GM21526 (cell line): ENCODE data around the gene CDYL.

Source experiments
- ATAC-seq: cut with Tn5 transposase; IDR thresholded peaks from one replicate; pipeline ENCODE4 v1.9.1; 2021; ENCODE audit warnings: moderate library complexity; ENCODE audit not compliant: unreplicated experiment, low FRiP score

Gene CDYL

DNA sequence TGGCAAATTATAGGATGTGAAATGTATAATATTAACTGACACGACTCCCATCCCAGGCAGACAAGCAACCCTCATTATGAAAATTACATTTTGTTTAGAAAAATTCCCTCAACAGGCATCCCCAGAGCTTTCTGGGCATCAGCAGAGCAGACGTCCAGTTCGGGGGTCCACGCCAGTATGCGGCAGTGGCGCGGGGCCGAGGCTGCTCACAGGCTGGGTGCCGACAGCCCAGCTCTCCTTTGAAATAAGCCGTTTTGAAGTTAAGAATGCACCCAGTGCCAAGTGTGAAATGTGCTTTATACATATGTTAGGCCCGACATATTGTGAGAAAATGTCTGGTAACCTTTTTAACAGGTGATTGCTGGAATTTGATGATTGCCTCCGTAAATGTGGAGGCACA lies 177.2 kb downstream of the CDYL start:
- no peak for ATAC-seq

DNA sequence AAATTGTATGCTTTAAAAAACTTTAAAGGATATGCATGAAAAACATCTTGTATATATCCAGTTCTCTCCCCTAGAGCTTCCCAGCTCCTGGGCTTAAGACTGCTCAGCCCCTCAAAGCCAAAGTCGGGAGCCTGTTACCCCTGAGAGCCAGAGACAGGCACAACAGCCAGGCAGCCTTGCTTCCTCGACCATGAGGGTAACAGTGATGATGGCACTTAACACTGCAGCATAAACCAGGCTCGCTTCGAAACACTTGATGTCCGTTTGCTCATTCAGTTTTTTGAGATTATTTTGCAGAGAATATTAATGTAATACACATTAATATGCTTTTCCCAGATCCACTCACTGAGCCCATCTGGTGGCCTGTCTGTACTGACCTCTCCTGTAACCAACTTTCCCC lies 180.4 kb downstream of the CDYL start:
- no peak for ATAC-seq

DNA sequence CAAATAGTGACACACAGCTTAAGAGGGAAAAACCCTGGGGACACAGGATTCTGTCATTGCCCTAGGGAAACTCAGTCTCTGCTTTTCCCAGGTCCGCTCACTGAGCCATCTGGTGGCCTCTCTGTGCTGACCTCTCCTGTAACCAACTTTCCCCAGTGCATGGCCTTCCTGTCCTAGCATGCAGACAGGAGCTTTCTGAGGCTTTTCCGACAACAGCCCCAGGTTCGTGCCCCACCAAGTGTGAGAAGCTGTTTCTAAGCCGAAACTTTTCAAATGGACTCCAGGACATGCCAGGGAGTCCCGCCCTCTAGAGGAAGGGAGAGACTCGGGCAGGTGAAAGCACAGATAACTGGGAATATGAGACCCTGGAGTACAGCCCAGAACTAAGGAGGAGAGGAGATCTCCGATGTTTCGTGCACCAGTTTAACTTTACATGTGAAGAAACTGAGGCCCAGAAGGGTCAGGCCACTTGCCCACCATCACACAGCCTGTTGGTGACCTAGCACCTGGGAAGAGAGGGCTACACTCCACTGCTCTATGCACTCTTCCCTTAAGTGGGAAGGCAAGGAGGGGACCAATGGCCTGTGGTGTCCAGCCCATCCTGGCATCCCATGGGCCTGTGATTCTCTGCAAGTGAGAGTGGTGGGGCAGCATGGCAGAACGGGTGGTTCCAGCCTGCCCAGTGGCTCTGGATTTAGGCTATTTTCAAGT lies 181.5 kb downstream of the CDYL start:
- no peak for ATAC-seq

DNA sequence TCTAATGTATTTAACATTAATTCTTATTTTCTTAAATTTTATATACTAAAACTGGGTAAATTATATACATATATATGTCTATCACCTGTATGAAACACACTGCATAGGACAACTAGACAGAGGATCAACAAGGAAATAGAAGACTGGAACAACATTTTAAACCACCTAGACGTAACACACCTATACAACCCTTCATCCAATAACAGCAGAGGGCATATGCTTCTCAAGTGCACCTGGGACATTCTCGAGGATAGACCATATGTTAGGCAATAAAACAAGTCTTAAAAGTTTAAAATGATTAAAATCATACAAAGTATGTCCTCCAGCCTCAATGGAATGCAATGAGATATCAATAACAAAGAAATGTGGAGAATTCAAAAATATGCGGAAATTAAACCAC lies 182.4 kb downstream of the CDYL start:
- no peak for ATAC-seq

DNA sequence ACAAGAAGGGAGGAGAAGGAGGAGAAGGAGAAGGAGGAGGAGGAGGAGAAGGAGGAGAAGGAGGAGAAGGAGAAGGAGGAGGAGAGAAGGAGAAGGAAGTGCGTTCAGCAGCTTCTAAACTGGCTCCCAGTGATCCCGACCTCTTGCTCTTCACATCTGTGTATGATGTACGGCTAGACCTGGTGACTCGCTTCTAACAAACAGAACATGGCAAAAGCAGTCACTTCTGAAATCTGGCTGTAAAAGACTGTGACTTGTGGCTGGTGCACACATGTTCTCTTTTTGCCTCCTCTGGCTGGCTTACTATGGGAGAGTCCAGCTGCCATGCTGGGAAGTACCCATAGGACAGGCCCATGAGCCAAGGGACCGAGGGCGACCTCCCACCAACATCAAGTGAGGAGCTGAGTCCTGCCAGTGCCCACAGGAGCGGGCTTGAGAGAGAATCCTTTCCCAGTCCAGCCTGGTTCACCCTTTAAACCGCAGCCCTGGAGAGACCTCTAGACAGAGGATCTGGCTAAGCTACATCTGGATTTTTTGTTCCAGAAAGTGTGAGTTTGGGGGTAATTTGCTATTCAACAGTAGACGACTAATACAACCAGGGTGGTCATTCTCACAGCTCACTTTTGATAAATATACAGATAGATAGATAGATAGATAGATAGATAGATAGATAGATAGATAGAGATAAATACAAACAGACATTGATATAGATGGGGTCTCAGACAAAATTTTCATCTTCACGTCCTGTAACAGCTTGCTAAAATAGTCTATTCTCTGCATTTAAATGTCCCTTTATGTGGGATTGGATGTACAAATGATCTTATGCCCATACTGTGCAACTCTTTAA lies 185.3 kb downstream of the CDYL start:
- no peak for ATAC-seq

DNA sequence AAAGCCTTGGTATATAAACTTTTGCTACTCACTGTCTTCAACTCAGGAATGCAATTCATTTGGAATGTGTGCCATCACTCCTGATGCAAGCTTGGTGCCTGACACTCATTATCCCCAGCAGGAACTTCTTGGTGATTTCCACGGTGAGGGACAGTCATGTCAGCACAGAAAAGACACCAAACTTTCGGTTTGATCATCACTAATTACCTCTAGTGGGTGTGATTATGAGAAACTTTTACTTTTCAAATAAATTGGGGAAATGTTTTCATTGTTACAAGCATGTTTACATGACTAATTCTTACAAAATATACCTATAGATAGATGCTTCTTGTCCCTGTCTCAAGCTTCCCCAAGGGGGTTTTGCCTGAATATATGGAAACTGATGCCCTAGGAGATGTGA lies 186.7 kb downstream of the CDYL start:
- ATAC-seq: no peak

DNA sequence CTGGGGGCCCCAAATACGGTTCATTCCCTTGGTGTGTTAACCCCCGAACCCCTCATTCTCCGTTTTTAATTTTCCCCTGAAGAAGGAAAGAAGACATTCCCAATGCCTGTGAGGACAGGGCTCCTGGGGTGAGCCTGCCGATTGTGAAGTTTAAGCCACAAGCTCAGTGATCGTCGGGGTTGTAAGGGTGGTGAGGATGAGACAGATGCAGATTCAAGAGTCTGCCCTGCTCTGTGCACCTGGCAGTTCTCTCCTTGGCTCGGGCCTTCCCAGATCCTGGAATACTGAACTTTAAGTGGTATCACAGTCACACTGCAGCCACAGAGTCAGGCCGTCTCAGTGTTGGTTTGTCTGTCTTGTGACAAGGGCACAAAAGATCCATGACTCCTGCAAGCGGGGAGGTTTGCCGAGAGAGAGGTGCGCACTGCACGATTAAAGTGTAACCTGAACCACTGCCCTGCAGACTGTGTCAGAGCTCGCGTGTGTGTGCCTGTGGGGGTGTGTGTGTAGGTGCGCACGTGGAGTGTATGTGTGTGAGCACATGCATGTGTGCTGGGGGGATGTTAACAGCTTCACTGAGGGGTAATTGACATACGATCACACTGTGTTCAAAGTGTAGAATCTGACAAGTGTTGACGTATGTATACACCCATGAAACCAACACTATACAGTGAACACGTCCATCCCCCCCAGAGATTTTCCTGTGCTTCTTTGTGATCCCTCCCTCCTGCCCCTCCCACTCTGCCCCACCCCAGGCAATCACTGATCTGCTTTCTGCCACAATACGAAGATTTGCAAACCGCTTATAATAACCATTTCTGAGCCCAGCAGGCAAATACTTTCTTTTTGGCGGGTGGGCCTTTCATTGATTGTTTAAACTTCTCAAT lies 188.7 kb downstream of the CDYL start:
- no peak for ATAC-seq

DNA sequence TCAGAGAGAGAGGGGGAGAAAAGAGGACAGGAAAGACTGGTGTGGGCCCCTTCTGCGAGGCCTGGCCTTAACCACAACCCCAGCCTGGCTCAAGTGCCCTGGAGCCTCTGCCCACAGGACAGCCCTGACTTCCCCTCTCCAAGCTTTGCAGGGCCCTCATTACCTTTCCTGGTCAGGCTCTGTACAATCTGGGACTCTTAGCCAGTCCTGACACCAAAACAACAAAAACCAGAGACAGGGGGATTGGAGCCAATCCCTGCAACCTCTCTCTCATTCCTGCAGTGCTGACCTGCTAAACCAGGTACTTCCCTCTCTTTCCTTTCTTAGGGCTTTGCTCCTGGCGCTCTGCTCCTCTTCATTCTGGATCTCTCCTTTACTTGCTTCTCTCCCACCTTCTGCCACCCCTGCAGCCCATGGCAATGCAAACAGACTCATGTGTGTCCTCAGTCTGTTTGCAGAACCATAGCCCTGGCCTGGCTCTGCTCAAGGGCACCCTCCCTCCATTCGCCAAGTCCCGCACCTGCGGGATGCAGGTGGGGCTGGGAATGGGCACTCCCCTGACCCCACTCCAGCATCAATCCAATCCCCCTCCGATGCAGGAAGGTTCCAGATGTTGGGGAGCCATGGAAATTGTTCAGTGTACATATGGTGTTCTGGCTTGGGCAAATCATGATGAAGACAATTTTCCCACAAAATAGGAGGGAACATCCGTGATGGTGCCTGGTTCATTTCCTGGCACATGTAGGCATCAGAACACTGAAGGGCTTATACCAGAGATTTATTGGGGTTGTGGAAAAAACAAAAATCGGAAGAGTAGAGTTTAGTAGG lies 189.6 kb downstream of the CDYL start:
- ATAC-seq: no peak

DNA sequence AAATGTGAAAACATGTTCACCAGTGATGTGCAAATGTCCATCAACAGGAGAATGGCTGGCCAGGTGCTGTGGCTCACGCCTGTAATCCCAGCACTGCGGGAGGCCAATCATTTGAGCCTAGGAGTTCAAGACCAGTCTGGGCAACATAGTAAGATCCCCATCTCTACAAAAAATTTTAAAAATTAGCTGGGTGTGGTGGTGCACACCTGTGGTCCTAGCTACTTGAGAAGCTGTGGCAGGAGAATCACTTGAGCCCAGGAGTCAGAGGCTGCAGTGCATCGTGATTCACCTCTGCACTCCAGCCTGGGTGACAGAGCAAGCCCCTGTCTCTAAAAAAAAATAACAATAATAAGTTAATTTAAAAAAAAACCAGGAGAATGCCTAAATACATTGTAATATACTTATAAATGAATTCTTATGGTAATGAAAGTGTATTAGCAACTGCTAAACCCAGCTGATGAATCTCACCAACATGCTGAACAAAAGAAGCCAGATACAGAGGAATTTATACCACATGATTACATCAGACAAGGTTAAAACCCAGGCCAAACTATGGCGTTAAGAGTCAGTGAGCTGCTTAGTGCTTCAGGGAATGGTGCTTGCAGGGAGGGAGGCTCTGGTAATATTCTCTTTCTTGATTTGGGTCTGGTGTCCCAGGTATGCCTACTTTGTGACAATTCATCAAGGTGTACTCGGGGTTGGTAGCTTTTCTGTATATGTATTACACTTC lies 191.3 kb downstream of the CDYL start:
- ATAC-seq: no peak

DNA sequence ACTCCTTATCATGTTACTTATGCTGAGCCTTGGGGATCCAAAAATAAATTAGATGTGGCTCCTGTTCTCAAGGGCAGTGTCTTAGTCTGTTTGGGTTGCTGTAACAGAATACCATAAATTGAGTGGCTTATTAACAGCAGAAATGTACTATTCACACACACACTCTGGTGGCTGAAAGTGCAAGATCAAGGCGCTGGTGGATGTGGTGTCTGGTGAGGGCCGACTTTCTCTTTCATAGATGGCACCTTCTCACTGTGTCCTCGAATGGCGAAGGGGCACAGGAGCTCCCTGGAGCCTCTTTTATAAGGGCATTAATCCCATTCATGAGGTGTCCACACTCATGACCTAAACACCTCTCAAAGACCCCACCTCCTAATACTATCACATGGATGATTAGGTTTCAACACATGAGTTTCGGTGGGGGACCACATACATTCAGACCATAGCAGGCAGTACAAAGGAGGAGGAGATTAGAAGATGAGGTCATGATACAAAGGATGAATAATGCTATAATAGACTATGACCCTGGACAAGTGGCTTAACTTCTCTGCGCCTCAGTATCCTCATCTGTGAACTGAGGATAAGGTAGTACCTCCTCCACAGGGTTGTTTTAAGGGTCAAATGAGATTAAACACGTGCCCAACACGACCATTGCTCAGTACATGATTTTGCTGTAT lies 193.5 kb downstream of the CDYL start:
- no peak for ATAC-seq

DNA sequence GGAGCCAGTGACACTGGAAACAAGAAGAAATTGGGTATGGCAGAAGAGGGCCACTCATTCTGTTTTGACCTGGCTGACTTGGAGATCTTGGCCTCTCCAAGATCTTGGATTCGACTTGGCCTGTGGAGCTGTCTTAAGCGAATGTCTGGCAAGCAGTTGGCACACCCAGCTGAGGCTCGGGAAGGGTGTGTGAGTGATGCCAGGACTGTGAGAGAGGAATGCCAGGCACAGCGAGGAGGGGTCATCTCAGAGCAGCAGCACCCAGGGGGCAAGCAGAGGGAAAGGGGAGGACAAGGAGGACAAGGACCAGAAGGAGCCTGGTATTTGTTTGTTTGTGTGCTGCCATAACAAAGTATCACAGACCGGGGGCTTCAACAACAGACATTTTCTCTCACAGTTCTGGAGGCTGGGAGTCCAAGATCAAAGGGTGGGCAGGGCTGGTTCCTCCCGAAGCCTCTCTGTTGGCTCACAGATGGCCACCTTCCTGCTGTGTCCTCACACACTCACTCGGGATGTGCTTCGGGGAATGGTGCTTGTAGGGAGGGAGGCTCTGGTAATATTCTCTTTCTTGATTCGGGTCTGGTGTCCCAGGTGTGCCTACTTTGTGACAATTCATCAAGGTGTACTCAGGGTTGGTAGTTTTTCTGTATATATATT lies 194.7 kb downstream of the CDYL start:
- no peak for ATAC-seq

DNA sequence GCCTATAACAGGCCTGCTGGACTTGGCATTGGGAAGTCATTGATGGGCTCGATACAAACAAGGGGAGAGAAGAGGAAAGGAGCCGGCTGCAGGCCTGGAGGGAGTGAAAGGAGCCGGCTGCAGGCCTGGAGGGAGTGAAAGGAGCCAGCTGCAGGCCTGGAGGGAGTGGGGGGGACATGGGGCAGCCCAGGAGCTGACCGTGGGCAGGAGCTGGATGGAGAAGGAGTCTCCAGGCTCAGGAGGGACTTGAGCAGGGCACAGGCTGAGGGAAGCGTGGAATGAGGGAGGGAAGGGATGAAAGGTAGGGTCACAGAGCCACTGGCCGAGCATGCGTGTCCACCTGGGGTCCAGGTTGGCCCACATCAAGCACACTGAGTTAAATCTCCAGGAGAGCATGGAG lies 195.6 kb downstream of the CDYL start:
- no peak for ATAC-seq

DNA sequence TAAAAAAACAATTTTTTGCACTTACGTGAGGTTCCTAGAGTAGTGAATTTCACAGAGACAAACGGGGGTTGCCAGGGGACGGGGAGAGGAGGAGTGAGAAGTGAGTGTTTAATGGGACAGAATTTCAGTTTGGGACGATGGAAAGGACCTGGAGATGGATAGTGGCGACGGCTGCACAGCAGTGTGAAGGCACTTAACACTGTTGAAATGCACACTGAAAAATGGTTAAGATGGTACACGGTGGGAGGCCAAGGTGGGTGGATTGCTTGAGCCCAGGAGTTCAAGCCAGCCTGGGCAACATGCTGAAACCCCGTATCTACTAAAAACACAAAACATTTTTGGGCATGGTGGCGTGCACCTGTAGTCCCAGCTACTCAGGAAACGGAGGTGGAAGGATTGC lies 196.2 kb downstream of the CDYL start:
- ATAC-seq: no peak

DNA sequence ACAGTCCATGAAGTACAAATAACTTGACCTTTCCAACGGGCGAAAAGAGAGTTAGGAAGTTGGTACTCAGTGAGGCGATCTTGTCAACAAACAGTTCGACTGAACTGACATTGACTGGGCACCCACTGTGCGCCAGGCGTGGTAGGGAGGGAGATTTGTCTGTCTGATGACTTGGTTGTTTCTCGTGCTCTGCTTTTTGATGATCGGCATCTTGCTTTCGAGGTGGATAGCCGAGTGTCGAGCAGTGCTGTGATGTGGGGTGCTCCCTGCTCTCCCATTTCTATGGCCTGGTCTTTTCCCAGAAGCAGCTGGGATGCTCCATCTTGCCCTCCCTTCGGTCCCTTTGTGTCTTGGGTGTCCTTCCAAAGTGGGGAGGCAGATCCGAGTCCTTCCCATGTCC lies 197.2 kb downstream of the CDYL start:
- no peak for ATAC-seq

DNA sequence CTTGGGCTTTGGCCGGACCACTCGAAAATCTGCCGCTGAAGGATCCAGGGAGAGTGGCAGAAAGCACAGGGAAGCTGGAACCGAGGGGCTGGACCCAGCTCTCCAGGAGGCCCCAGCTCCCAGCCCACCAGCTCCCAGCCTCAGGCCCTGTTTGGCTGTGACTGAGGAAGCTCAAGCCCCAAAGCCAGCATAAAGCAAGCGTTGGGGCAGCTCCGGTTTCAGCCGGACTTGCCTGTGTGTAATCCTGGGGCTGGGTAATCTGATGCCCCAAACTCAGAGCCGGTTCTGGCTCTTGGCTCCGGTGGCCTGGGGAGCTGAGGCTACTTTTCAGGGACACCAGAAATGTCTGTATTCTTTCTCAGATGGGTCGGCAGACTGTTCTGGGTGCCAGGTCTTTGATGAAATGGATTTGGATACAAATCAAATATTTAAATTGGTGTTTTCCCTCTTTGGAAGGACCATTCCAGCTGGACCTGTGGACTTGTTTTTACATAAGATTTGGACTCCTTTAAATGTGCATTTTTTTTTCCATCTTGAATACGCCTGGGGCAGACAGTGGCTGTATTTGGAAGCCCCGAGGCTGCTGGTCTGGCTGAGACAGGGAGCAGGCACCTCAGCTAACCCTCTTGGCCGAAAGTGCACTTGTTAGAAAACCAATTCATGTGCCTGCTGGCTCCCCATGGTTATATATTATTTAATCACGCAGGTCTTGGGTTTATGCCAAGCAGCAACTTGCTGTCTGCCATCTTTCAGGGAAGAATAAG lies 198.0 kb downstream of the CDYL start:
- no peak for ATAC-seq

DNA sequence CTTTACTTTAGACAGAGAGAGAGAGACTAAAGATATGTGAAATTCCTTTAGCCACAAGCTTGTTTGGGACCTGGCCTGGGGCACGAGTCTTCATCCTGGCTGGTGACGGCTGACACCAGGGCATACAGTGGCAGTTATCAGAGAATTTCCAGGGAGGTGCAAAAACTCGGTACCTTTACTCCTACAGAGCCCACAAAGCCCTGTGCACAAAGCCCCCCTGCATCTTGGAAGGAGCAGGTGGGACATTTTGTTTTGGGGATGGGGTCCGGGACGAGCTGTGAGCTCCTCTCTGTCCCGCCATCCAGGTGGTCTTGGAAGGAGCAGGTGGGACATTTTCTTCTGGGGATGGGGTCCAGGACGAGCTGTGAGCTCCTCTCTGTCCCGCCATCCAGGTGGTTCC lies 198.8 kb downstream of the CDYL start:
- ATAC-seq: no peak

DNA sequence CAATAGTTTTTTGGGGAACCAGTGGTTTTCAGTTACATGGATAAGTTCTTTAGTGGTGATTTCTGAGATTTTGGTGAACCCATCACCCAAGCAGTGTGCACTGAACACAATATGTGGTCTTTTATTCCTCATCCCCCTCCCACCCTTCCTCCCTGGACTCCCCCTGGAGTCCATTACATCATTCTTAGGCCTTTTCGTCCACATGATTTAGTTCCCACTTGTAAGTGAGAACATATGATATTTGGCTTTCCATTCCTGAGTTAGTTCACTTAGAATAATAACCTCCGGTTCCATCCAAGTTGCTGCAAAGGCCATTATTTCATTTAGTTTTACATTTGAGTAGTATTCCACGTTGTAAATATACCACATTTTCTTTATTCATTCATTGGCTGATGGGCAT lies 199.3 kb downstream of the CDYL start:
- no peak for ATAC-seq

DNA sequence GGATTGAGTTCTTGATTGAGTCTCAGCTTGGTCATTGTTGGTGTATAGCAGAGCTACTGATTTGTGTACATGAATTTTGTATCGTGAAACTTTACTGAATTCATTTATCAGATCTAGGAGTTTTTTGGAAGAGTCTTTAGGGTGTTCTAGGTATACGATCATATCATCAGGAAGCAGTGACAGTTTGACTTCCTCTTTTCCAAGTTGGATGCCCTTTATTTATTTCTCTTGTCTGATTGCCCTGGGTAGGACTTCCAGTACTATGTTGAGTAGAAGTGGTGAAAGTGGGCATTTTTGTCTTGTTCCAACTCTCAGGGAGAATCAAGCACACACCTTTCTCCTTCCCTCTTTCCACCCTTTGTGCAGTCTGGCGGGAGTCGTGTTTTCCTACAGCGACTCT lies 201.3 kb downstream of the CDYL start:
- ATAC-seq: no peak
